HEK293 (cell line): ENCODE data around the gene CLEC1A.

Source experiments
- CTCF ChIP-seq: fragments of 450-650 bp; formaldehyde crosslinking; IDR thresholded peaks from 2 replicates; pipeline ENCODE4 v1.5.1; 2016; ENCODE audit warnings: missing biosample characterization, missing genetic modification characterization
- GLI4 ChIP-seq: fragments of 450-650 bp; formaldehyde crosslinking; IDR thresholded peaks from 2 replicates; pipeline ENCODE4 v1.5.1; 2016; ENCODE audit warnings: missing biosample characterization, missing genetic modification characterization
- REPIN1 ChIP-seq: fragments of 450-650 bp; formaldehyde crosslinking; IDR thresholded peaks from 2 replicates; pipeline ENCODE4 v1.5.1; 2017; ENCODE audit warnings: missing biosample characterization, missing genetic modification characterization, low read depth
- SP7 ChIP-seq: fragments of 450-650 bp; formaldehyde crosslinking; IDR thresholded peaks from 2 replicates; pipeline ENCODE4 v1.5.1; 2016; ENCODE audit warnings: missing biosample characterization, missing genetic modification characterization
- ZBTB11 ChIP-seq: fragments of 450-650 bp; formaldehyde crosslinking; conservative IDR thresholded peaks from 2 replicates; pipeline ENCODE4 v1.5.1; 2016; ENCODE audit warnings: low read depth, missing biosample characterization, missing genetic modification characterization
- ZBTB20 ChIP-seq: fragments of 450-650 bp; formaldehyde crosslinking; IDR thresholded peaks from 2 replicates; pipeline ENCODE4 v1.5.1; 2016; ENCODE audit warnings: missing biosample characterization, missing genetic modification characterization
- ZNF112 ChIP-seq: fragments of 450-650 bp; formaldehyde crosslinking; IDR thresholded peaks from 2 replicates; pipeline ENCODE4 v1.5.0; 2017; ENCODE audit warnings: missing biosample characterization, missing genetic modification characterization
- ZNF114 ChIP-seq: fragments of 450-650 bp; formaldehyde crosslinking; IDR thresholded peaks from 2 replicates; pipeline ENCODE4 v1.5.0; 2017; ENCODE audit warnings: missing biosample characterization, missing genetic modification characterization
- ZNF292 ChIP-seq: fragments of 450-650 bp; formaldehyde crosslinking; IDR thresholded peaks from 2 replicates; pipeline ENCODE4 v1.5.1; 2016; ENCODE audit warnings: low read depth, missing biosample characterization, missing genetic modification characterization, borderline replicate concordance
- ZNF335 ChIP-seq: fragments of 450-650 bp; formaldehyde crosslinking; conservative IDR thresholded peaks from 2 replicates; pipeline ENCODE4 v1.5.1; 2016; ENCODE audit warnings: missing biosample characterization, missing genetic modification characterization
- ZNF398 ChIP-seq: fragments of 450-650 bp; formaldehyde crosslinking; IDR thresholded peaks from 2 replicates; pipeline ENCODE4 v1.5.1; 2017; ENCODE audit warnings: missing biosample characterization, missing genetic modification characterization

GRCh38 chr12:10142976-10143589 is 44.3 kb upstream of the CLEC1A start:
- TF ChIP-seq CTCF (tag by site-specific recombination) (no peak), GLI4 (tag by site-specific recombination) (no peak), ZNF335 (no peak), ZNF114 (no peak), ZNF292 (tag by site-specific recombination) (no peak), ZBTB20 (no peak), ZBTB11 (tag by site-specific recombination) (no peak), SP7 (no peak), ZNF398 (tag by site-specific recombination) (no peak), ZNF112 (no peak), REPIN1 (tag by site-specific recombination) (no peak)
